GM18873 (cell line): ENCODE results near the gene CELF2.

ENCODE experiments used
- ATAC-seq: cut with Tn5 transposase; IDR thresholded peaks from one replicate; pipeline ENCODE4 v1.9.1; 2021; ENCODE audit warnings: mild to moderate bottlenecking, moderate library complexity, moderate number of reproducible peaks; ENCODE audit not compliant: unreplicated experiment, low FRiP score

CELF2 gene

GRCh38 chr10:11165591-11166543, 148.2 kb downstream of the CELF2 start:
- peak; percentile 63 for ATAC-seq

GRCh38 chr10:11166550-11166949, 148.9 kb downstream of the CELF2 start:
- ATAC-seq = no peak

- no peak for ATAC-seq
Observed at GRCh38 chr10:11167233-11167966, 149.7 kb downstream of the CELF2 start.

- ATAC-seq = no peak
Observed at GRCh38 chr10:11168423-11169090, 150.9 kb downstream of the CELF2 start.

DNA sequence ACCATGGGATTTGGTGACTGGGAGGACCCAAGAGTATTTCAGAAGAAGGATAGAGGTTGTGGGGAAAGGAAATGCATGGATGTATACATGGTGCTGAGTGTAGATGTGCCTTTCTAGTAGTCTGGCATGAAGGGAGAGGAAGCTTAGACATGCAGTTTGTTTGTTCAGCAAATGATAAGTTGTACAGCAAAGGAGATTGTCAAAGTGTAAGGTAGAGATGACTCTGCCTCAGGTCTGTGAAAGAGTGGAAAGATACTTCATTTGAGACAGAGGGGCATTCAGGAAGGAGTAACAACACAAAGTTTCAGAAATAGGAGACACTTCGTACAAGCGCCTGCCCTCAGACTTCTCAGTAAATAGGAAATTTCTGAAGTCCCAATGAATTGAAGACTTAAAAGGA, 152.3 kb downstream of the CELF2 start:
- no peak for ATAC-seq

DNA sequence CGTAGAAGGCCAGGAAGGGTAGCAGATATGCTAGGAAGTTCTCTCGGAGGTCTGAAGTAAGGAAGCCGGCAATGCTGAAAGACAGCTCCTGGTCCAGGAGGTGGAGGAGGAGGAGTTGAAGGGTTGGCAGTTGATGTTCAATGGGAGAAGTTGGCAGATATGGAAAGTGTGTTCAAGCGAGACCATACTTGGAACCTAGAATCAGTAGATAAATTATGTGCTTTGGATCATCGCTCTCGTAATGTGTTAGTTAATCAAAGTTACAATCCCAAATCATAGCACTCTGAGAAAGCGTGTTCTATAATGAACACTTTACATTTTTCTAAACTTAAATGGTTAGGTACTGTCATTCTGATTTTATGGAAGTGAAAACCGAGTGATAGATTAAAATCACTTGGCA, 152.9 kb downstream of the CELF2 start:
- no peak for ATAC-seq

- ATAC-seq = peak; percentile 37
Observed at GRCh38 chr10:11170993-11171851, 153.6 kb downstream of the CELF2 start.

- ATAC-seq = no peak
Observed at GRCh38 chr10:11173042-11173441, 155.4 kb downstream of the CELF2 start.

GRCh38 chr10:11175823-11176243, 158.2 kb downstream of the CELF2 start:
- ATAC-seq = no peak

DNA sequence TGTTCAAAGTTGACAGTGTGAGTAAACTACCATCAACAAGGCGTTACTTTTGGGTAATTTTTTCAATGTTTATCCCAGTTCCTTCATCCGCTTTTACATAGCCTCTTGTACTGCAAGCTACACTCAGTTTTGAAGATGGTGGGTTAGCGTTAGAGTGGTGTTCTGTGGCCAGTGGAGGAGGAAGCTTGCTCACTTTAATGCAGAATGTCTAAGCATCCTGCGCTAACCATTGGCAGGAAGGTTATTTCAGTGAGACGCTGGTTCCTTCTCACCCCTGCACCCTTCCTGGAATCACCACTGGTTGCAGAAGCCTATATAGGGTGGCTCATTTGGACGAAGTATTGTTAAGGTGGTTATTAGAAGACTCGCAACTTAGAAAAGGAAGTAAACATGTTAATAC, 159.1 kb downstream of the CELF2 start:
- ATAC-seq = no peak

DNA sequence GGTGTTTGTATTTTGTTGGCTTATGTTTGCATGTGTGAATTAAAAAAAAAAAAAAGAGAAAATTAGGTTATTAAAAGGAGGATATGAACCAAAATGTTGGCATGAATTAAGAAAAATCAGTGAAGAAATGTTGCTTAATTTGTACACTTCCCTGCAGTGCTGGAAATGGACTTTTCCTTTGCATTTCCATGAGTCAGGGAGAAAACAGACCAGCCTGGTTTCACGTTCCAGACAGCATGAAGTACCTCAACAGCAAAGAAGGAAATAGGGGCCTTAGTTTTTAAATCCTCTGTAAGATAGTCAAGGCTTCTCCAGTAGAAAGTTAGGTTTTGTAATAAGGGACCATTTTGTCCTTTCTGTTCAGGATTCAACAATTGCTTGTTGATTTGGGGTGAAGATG, 159.7 kb downstream of the CELF2 start:
- no peak for ATAC-seq

GRCh38 chr10:11177926-11178471, 160.3 kb downstream of the CELF2 start:
- no peak for ATAC-seq

- ATAC-seq = peak; percentile 87
Observed at GRCh38 chr10:11178606-11179515, 161.2 kb downstream of the CELF2 start.

DNA sequence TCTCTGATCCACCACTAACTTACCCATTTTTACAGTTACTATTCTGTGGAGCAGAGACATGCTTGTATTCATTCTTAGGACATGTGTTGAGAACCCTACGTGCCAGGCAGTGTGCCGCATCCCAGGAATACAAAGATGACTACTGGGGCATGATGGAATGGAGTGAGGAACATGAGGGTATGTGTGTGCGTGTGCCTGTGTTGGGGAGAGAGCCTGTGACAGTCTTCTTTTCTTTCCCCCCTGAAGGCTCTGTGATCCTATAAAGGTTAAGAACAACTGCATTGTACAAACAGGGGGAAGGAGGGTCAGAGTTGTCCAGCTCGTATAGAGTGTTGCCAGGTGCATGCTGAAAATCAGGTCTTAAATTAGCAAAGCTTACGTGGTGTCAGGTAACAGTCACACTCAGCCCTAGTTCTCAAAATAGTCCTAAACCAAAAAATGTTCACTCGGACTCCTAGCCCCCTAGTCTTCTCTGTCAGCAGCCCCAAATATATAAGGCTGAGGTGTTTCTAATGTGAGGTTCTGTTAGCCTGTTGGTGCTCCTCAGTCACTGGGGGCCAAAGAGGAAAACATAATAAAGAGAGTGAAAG, 161.9 kb downstream of the CELF2 start:
- ATAC-seq = no peak

DNA sequence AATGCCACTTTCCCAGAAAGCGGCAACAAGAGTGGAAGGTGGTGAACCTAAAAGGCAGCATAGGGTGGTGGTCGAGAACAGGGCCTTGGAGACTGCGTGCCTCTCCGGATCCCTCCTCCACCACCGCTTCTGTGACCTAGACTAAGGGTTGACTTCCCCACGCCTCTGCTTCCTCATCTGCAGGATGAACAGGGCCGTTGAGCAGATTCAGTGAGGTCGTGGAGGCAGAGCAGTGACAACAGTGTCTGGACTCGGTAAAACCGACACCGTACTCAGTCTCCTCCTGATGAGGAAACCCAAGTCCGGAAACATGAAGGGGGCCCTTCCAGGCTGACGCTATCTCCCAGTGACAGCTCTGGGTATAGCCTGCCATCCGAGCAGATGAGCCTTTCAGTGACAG, 162.6 kb downstream of the CELF2 start:
- ATAC-seq = no peak

GRCh38 chr10:11181978-11182377, 164.3 kb downstream of the CELF2 start:
- ATAC-seq = no peak

DNA sequence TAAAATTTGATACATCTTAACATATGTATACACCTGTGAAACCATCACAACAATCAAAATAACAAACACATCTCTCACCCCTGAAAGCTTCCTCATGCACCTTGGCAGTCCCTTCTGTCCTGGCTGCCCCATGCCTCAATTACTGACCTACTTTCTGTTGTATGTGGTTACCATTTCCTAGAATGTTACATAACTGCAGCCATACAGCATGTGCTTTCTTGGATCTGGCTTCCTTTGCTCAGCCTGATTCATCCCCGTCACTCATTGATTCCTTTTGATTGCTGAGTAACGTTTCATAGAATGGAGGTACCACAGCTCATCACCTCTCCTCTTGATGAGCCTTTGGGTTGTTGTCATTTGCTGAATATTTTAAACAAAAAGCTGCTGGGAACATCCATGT, 165.3 kb downstream of the CELF2 start:
- no peak for ATAC-seq

GRCh38 chr10:11184093-11184492, 166.4 kb downstream of the CELF2 start:
- ATAC-seq = no peak
